HEK293 (cell line): ENCODE measurements around the gene FGF7.

Experiments used
- AEBP2 ChIP-seq: fragments of 450-650 bp; formaldehyde crosslinking; IDR thresholded peaks from 2 replicates; pipeline ENCODE4 v1.5.1; 2016; ENCODE audit warnings: missing biosample characterization, missing genetic modification characterization, borderline replicate concordance
- HOXD13 ChIP-seq: sonication (generic); formaldehyde crosslinking; IDR thresholded peaks from 2 replicates; pipeline ENCODE4 v1.8.0; 2022; ENCODE audit warnings: missing genetic modification reagents, borderline replicate concordance
- YY1 ChIP-seq: fragments of 450-650 bp; formaldehyde crosslinking; IDR thresholded peaks from 2 replicates; pipeline ENCODE4 v1.5.1; 2018; ENCODE audit warnings: missing biosample characterization, missing genetic modification characterization
- ZNF121 ChIP-seq: fragments of 450-650 bp; formaldehyde crosslinking; IDR thresholded peaks from 2 replicates; pipeline ENCODE4 v1.5.1; 2016; ENCODE audit warnings: missing biosample characterization, missing genetic modification characterization
- ZNF133 ChIP-seq: fragments of 450-650 bp; formaldehyde crosslinking; IDR thresholded peaks from 2 replicates; pipeline ENCODE4 v1.5.1; 2016; ENCODE audit warnings: missing biosample characterization, missing genetic modification characterization
- ZNF266 ChIP-seq: fragments of 450-650 bp; formaldehyde crosslinking; IDR thresholded peaks from 2 replicates; pipeline ENCODE4 v1.5.1; 2016; ENCODE audit warnings: missing biosample characterization, missing genetic modification characterization, low read depth
- ZNF501 ChIP-seq: fragments of 450-650 bp; formaldehyde crosslinking; IDR thresholded peaks from 2 replicates; pipeline ENCODE4 v1.5.1; 2016; ENCODE audit warnings: missing biosample characterization, missing genetic modification characterization
- ZNF670 ChIP-seq: fragments of 450-650 bp; formaldehyde crosslinking; IDR thresholded peaks from 2 replicates; pipeline ENCODE4 v1.5.1; 2016; ENCODE audit warnings: missing biosample characterization, missing genetic modification characterization, low read depth
- TF ChIP-seq, protein P1 (sequence below): fragments of 450-650 bp; formaldehyde crosslinking; IDR thresholded peaks from 2 replicates; pipeline ENCODE4 v1.5.1; 2016; ENCODE audit warnings: missing biosample characterization, missing genetic modification characterization

- no peak for TF ChIP-seq AEBP2 (tag by site-specific recombination)
- TF ChIP-seq HOXD13 (CRISPR knock-in tag): no peak
- no peak for TF ChIP-seq ZNF266
- TF ChIP-seq YY1: no peak
- TF ChIP-seq, protein P1, sequence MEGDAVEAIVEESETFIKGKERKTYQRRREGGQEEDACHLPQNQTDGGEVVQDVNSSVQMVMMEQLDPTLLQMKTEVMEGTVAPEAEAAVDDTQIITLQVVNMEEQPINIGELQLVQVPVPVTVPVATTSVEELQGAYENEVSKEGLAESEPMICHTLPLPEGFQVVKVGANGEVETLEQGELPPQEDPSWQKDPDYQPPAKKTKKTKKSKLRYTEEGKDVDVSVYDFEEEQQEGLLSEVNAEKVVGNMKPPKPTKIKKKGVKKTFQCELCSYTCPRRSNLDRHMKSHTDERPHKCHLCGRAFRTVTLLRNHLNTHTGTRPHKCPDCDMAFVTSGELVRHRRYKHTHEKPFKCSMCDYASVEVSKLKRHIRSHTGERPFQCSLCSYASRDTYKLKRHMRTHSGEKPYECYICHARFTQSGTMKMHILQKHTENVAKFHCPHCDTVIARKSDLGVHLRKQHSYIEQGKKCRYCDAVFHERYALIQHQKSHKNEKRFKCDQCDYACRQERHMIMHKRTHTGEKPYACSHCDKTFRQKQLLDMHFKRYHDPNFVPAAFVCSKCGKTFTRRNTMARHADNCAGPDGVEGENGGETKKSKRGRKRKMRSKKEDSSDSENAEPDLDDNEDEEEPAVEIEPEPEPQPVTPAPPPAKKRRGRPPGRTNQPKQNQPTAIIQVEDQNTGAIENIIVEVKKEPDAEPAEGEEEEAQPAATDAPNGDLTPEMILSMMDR (tag by site-specific recombination): no peak
- no peak for TF ChIP-seq ZNF670 (tag by site-specific recombination)
- no peak for TF ChIP-seq ZNF121 (tag by site-specific recombination)
- no peak for TF ChIP-seq ZNF501 (tag by site-specific recombination)
- TF ChIP-seq ZNF133 (tag by site-specific recombination): no peak
Observed at GRCh38 chr15:49495993-49496753, 73.1 kb downstream of the FGF7 start.
